Mucosa of rectum (tissue), 2 donors: Measurements from ENCODE around the gene NRXN3.

Experiments used
- H3K27ac ChIP-seq, 2 donors: one replicate each; pipeline ENCODE4 v1.7.0; 2013; ENCODE audit warnings: inconsistent platforms in 2 of 2, low read depth in 2 of 2, low read length in 2 of 2
- H3K27me3 ChIP-seq, 2 donors: one replicate each; pipeline ENCODE4 v1.7.0; 2013; ENCODE audit warnings: low read length in 2 of 2; ENCODE audit not compliant: control insufficient read depth in 2 of 2, insufficient read depth in 2 of 2
- H3K36me3 ChIP-seq, 2 donors: one replicate each; pipeline ENCODE4 v1.7.0; 2013; ENCODE audit warnings: low read length in 2 of 2; ENCODE audit not compliant: control insufficient read depth in 2 of 2, insufficient read depth in 2 of 2
- H3K4me1 ChIP-seq, 2 donors: one replicate each; pipeline ENCODE4 v1.7.0; 2013; ENCODE audit warnings: low read length in 2 of 2, mild to moderate bottlenecking in 1 of 2; ENCODE audit not compliant: control insufficient read depth in 2 of 2, insufficient read depth in 2 of 2
- H3K4me3 ChIP-seq, 2 donors: one replicate each; pipeline ENCODE4 v1.7.0; 2013; ENCODE audit warnings: low read length in 2 of 2
- H3K9ac ChIP-seq, 2 donors: one replicate each; pipeline ENCODE4 v1.7.0; 2013; ENCODE audit warnings: low read length in 2 of 2, low read depth in 1 of 2, mild to moderate bottlenecking in 1 of 2
- H3K9me3 ChIP-seq, 2 donors: one replicate each; pipeline ENCODE4 v1.7.0; 2013; ENCODE audit warnings: low read length in 2 of 2; ENCODE audit not compliant: control insufficient read depth in 2 of 2
- donor health status: healthy.
- donor health status: Normal muscosa, but diverticular disease.

Gene NRXN3

DNA sequence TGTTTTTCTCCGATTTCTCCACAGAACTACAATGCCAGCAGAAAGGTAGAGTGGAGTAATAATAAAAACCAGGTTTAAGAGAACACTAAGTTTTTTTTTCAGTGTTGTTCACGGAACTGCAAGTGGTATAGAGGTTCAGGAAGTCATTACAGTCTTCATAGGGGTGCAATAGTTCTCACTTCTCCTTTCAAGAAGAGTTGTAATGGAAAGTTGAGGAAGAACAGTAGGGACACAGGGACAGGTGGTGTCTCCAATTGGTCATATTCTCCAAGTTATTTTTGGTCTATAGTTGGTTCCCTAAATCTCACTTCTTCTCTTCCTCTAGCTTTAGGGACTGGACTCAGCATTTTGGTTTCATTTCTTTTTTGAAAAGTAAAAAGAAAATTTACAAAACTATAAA is 894.0 kb downstream of the NRXN3 start:
- Histone ChIP-seq H3K27ac (no peak overlapping the region), H3K9ac (no peak overlapping the region), H3K27me3 (no peaks in the 10 kb centered on the region), H3K9me3 (no peaks in the 10 kb centered on the region), H3K4me3 (no peak overlapping the region), H3K36me3 (no peaks in the 10 kb centered on the region), H3K4me1 (no peaks in the 10 kb centered on the region)

DNA sequence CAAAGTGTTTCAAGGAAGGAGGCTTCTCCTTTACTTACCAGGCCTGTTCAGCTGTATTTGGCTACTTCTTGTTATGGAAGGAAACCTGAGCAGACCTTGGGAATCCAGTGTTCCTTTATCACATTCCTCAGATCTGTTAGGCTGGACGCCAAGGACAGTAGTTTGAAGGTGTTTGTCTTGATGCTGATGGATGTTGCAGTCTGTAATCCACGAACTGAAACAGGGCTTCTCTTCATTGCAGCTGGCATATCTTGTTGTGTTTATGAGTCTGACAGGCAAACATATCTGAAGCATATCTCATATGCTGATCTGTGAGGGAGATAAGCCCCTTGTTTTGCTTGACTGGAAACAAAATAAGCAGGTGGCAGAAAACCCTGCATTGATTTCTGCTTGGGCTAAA is 904.3 kb downstream of the NRXN3 start:
- Histone ChIP-seq H3K4me1 (no peaks in the 10 kb centered on the region), H3K36me3 (no peaks in the 10 kb centered on the region), H3K27me3 (no peaks in the 10 kb centered on the region), H3K4me3 (no peak overlapping the region), H3K27ac (no peak overlapping the region), H3K9me3 (no peaks in the 10 kb centered on the region), H3K9ac (no peak overlapping the region)

DNA sequence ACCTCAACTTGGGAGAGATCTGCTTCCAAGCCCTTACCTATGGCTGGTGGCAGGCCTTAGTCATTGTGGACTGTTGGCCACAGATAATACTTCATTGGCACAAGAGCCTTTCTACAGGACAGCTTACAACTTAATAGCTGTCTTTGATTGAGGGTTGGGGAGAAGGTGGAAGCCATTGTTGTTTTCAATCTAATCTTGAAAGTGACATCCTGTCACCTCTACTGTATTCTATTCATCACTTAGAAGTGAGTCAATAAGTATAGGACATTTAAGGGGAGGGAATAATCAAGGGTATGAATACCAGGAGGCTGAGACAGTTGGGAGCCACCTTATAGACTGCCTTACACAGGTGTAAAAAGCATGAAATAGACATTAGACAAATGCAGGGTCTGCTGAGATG is 906.3 kb downstream of the NRXN3 start:
- Histone ChIP-seq H3K4me1 (no peaks in the 10 kb centered on the region), H3K36me3 (no peaks in the 10 kb centered on the region), H3K27me3 (no peaks in the 10 kb centered on the region), H3K9ac (no peak overlapping the region), H3K27ac (no peak overlapping the region), H3K9me3 (no peaks in the 10 kb centered on the region), H3K4me3 (no peak overlapping the region)

DNA sequence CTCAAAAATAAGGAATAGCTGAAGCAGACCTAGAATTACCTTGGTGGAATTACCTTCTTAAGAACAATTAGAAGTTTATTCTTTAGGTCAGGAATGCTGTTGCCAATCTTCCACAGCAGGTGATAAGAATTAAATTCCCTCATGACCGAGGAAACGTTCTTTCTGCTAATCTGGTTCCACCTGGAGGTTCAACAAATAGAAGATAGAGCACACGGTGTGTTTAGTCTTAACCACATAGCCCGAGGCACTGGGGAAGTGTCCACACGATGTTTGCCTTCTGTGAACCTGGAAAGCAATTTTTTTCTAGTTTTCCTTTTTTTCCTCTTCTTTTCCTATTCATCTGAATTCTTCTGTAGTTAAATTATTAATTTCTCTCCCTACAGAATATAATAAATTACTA is 906.9 kb downstream of the NRXN3 start:
- Histone ChIP-seq H3K4me3 (no peak overlapping the region), H3K9ac (no peak overlapping the region), H3K27me3 (no peaks in the 10 kb centered on the region), H3K36me3 (no peaks in the 10 kb centered on the region), H3K27ac (no peak overlapping the region), H3K9me3 (no peaks in the 10 kb centered on the region), H3K4me1 (no peaks in the 10 kb centered on the region)

DNA sequence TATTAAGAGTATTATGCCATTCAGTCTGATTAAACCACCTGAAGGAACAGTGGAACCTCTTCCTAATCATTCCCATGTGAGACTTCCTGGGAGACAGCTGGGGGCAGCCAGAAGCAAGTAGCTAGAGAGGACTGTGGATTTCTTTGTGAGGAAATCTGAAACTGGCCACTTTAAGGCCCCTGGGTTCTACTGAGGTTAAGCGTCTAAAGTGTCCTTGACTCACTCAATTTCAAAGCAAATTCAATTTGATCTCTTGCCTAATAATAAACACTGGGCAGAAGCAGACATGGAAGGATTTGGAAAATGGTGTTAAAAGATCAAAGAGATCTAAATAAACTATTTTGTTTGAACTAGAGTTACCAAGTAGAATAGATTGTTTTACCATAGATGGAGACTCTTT is 909.9 kb downstream of the NRXN3 start:
- H3K27ac ChIP-seq, result no peak overlapping the region
- no peaks in the 10 kb centered on the region for H3K36me3 ChIP-seq
- no peaks in the 10 kb centered on the region for H3K27me3 ChIP-seq
- H3K9ac ChIP-seq, result no peak overlapping the region
- H3K4me1 ChIP-seq, result no peaks in the 10 kb centered on the region
- H3K9me3 ChIP-seq, result no peaks in the 10 kb centered on the region
- no peak overlapping the region for H3K4me3 ChIP-seq

DNA sequence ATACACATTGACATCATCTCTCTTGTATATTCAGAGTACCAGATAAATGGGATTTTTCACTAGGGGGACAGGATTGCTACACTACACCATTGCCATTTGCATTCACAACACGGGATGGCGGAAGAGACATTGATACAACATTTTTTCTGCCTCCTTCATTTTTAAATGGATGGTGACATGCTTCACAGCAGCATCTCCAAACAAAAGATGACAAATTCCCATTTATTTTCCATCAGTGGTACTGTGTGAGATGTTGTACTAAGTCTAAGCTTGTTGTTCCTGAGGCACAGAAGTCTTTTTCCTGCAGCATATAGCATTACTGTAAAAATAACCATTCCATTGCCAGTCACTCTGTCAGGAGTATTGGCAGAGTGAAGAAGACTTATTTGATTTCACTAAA is 912.7 kb downstream of the NRXN3 start:
- Histone ChIP-seq H3K27ac (no peak overlapping the region), H3K27me3 (no peaks in the 10 kb centered on the region), H3K4me1 (no peaks in the 10 kb centered on the region), H3K9ac (no peak overlapping the region), H3K4me3 (no peak overlapping the region), H3K36me3 (no peaks in the 10 kb centered on the region), H3K9me3 (no peaks in the 10 kb centered on the region)

DNA sequence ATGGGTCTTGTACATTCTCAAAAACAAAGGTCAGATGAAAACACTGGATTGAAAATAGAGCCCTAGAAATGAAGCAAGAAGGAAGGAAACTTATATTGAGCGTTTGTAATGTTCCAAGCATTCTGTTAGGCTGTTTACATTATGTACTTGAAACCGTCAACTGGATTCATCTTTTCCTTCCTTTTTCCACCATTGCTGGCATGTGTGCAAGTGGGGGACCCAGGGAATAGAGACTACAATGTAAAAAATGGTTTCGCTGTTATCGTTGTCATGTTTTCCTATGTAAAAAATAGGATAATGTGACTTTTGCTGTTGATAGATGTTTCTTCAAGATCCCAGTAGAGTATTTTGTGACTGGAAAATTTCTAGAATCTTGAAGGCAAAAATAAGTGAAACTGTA is 913.2 kb downstream of the NRXN3 start:
- Histone ChIP-seq H3K4me3 (no peak overlapping the region), H3K9me3 (no peaks in the 10 kb centered on the region), H3K9ac (no peak overlapping the region), H3K27me3 (no peaks in the 10 kb centered on the region), H3K27ac (no peak overlapping the region), H3K36me3 (no peaks in the 10 kb centered on the region), H3K4me1 (no peaks in the 10 kb centered on the region)

DNA sequence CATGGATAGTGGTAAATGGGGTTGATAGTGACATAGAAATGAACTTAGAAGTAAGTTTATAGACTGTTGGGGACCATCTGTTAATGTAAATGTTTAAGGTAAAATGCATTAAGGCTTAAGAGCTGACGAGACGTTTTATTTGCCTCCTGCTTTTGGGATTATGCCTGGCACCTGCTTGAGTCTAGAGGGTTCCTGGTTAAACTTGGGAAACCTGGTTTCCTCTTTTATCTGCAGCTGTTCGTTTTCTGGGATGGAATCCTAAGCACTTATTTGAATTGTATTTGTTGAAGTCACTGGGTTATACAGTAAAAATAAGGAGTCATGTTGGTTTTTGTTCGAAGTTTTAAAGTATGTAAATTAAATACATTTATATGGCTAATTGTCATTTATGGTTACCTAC is 914.7 kb downstream of the NRXN3 start:
- Histone ChIP-seq H3K27ac (no peak overlapping the region), H3K4me1 (no peaks in the 10 kb centered on the region), H3K9me3 (no peaks in the 10 kb centered on the region), H3K27me3 (no peaks in the 10 kb centered on the region), H3K9ac (no peak overlapping the region), H3K4me3 (no peak overlapping the region), H3K36me3 (no peaks in the 10 kb centered on the region)

DNA sequence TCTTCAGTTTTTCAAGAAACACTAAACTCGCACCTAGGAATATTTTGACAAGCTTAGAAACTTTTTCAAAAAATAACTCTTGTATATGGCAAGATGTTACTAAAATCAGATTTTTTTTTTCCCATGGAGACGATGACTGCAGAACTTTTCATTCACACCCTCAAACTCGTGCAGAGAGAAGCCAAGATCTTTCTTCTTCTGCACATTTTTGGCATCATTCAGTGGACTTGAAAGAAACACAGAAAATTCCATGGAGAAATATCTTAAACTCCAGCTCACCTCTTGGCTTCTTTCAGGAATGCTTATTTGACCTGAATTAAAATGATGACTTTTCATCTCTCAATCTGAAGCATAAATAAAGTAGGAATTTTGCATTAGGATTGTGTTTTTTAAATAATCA is 919.4 kb downstream of the NRXN3 start:
- Histone ChIP-seq H3K4me3 (no peak overlapping the region), H3K9me3 (no peaks in the 10 kb centered on the region), H3K27me3 (no peaks in the 10 kb centered on the region), H3K36me3 (no peaks in the 10 kb centered on the region), H3K4me1 (no peaks in the 10 kb centered on the region), H3K27ac (no peak overlapping the region), H3K9ac (no peak overlapping the region)

DNA sequence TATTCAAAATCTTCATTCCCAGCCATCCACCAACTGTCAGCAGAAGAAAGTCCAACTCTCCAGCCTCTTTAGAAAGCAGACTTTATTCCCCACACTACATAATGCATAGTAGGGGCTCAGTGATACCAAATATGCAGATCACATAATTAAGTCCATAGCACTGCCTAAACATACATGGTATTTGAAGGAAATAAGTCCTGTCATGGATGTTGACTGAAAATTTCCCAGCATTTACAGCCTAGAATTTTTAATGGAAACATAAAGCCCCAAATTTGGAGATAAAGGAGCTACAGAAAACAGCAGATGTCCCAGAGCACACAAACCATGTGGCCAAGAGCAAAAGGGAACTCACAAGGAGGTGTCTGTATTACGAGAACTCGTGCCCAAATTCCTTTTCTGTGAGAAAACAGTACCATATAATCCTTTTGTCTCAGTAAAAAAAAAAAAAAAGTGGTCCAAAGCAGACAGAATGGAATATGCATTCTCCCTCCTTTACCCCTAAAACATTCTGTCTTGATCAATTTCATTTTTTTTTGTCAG is 920.5 kb downstream of the NRXN3 start:
- Histone ChIP-seq H3K36me3 (no peaks in the 10 kb centered on the region), H3K9me3 (no peaks in the 10 kb centered on the region), H3K4me1 (no peaks in the 10 kb centered on the region), H3K4me3 (no peak overlapping the region), H3K27me3 (no peaks in the 10 kb centered on the region), H3K9ac (no peak overlapping the region), H3K27ac (no peak overlapping the region)

DNA sequence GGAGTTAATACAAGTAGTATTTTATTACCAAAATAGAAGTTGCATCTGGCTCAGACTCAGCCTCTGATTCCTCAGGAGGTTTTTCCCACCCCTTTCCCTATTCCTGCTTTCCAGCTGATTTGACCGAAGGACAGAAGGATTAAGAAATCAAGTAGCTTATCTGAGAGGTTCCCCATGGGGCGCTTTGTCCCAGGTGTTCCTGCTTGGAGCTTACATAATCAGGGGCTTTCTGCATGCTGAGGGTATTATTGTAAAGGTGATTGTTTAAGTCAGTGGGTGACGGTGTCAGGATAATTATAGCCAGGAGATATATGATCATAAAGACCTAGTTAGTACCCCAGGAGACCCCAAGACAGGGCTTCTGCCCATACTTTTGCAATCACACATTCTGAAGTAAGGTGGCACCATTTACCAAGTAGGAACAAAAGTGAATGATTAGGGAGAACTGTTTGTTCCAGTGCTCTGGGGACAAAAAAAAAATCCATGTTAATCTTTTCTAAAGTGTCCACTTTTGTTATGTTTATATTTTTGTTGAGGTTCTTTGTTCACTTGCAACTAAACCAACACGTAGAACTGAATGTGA is 921.3 kb downstream of the NRXN3 start:
- Histone ChIP-seq H3K9me3 (no peaks in the 10 kb centered on the region), H3K9ac (no peak overlapping the region), H3K27me3 (no peaks in the 10 kb centered on the region), H3K4me3 (no peak overlapping the region), H3K4me1 (no peaks in the 10 kb centered on the region), H3K27ac (no peak overlapping the region), H3K36me3 (no peaks in the 10 kb centered on the region)
